Mesothelial cell of epicardium (in vitro differentiated cells): ENCODE results near the gene REPS2. TPM values are rescaled to one million over a fixed set of nuclear protein-coding genes. Genes with fewer than 3 reads are reported as not detected.

Experiments
- DNase-seq, 2 experiments: peaks; one replicate each; pipeline ENCODE4 v3.0.0; 2021; ENCODE audit warnings: low spot score in 2 of 2; ENCODE audit not compliant: unreplicated experiment in 2 of 2
- H3K27ac Mint-ChIP-seq: 2 replicates; pipeline ENCODE4 v1.8.0; 2021; ENCODE audit warnings: mixed read lengths
- H3K27me3 Mint-ChIP-seq: 2 replicates; pipeline ENCODE4 v1.8.0; 2021; ENCODE audit warnings: low read depth, mixed read lengths
- H3K36me3 Mint-ChIP-seq: 2 replicates; pipeline ENCODE4 v1.8.0; 2021; ENCODE audit warnings: mixed read lengths
- H3K4me1 Mint-ChIP-seq: 2 replicates; pipeline ENCODE4 v1.8.0; 2021; ENCODE audit warnings: mixed read lengths
- H3K4me3 Mint-ChIP-seq: 2 replicates; pipeline ENCODE4 v1.8.0; 2021; ENCODE audit warnings: mild to moderate bottlenecking, moderate library complexity, mixed read lengths
- H3K9me3 Mint-ChIP-seq: 2 replicates; pipeline ENCODE4 v1.8.0; 2021; ENCODE audit warnings: mixed read lengths
- CTCF ChIP-seq: fragments of 200-600 bp; sonication (generic); IDR thresholded peaks from one replicate; pipeline ENCODE4 v1.5.0; 2021; ENCODE audit warnings: antibody characterized with exemption; ENCODE audit not compliant: unreplicated experiment
- total RNA-seq: library from RNA; stranded (reverse); gene quantifications from 3 replicates; pipeline ENCODE4 v1.2.1, GENCODE V29; 2021

REPS2 gene
- total RNA-seq, 1 donor from 2014 or later = 5.2 TPM

GRCh38 chrX:17120816-17121215 lies 174.4 kb downstream of the REPS2 start:
- Mint-ChIP-seq H3K4me1 (no peaks in the 10 kb centered on the region), H3K4me3 (no peak overlapping the region), H3K27ac (no peak overlapping the region), H3K27me3 (peaks cover 7% of the 10 kb centered on the region), H3K36me3 (peaks cover 3% of the 10 kb centered on the region), H3K9me3 (peaks cover 7% of the 10 kb centered on the region)
- no peak for DNase-seq
- TF ChIP-seq CTCF = no peak

- TF ChIP-seq CTCF = no peak
- no peak for DNase-seq
- no peak overlapping the region for H3K4me3 Mint-ChIP-seq
- no peaks in the 10 kb centered on the region for H3K36me3 Mint-ChIP-seq
- H3K27me3 Mint-ChIP-seq = peaks cover 38% of the 10 kb centered on the region
- no peaks in the 10 kb centered on the region for H3K9me3 Mint-ChIP-seq
- H3K27ac Mint-ChIP-seq = no peak overlapping the region
- no peaks in the 10 kb centered on the region for H3K4me1 Mint-ChIP-seq
Observed at GRCh38 chrX:17154001-17154400, 207.5 kb downstream of the REPS2 start.

- H3K4me1 Mint-ChIP-seq = no peaks in the 10 kb centered on the region
- H3K9me3 Mint-ChIP-seq = peaks cover 46% of the 10 kb centered on the region
- no peak for DNase-seq
- TF ChIP-seq CTCF = no peak
- peaks cover 10% of the 10 kb centered on the region for H3K27me3 Mint-ChIP-seq
- no peak overlapping the region for H3K27ac Mint-ChIP-seq
- no peak overlapping the region for H3K4me3 Mint-ChIP-seq
- peaks cover 2% of the 10 kb centered on the region for H3K36me3 Mint-ChIP-seq
Observed at GRCh38 chrX:17160975-17161374, 214.5 kb downstream of the REPS2 start.

- Mint-ChIP-seq H3K27ac (no peak overlapping the region), H3K4me1 (no peaks in the 10 kb centered on the region), H3K36me3 (peaks cover 2% of the 10 kb centered on the region), H3K9me3 (peaks cover 46% of the 10 kb centered on the region), H3K27me3 (peaks cover 9% of the 10 kb centered on the region), H3K4me3 (no peak overlapping the region)
- no peak for TF ChIP-seq CTCF
- DNase-seq = no peak
Observed at GRCh38 chrX:17161991-17162390, 215.5 kb downstream of the REPS2 start.

GRCh38 chrX:17164079-17164478 lies 217.6 kb downstream of the REPS2 start:
- Mint-ChIP-seq H3K36me3 (peaks cover 2% of the 10 kb centered on the region), H3K4me1 (no peaks in the 10 kb centered on the region), H3K27ac (no peak overlapping the region), H3K4me3 (no peak overlapping the region), H3K27me3 (peaks cover 12% of the 10 kb centered on the region), H3K9me3 (peaks cover 50% of the 10 kb centered on the region)
- TF ChIP-seq CTCF = no peak
- DNase-seq = no peak

GRCh38 chrX:17164941-17165340 lies 218.5 kb downstream of the REPS2 start:
- Mint-ChIP-seq H3K36me3 (peaks cover 2% of the 10 kb centered on the region), H3K27me3 (peaks cover 13% of the 10 kb centered on the region), H3K4me3 (no peak overlapping the region), H3K4me1 (no peaks in the 10 kb centered on the region), H3K9me3 (peaks cover 46% of the 10 kb centered on the region), H3K27ac (no peak overlapping the region)
- no peak for DNase-seq
- TF ChIP-seq CTCF = no peak
